Measurements from ENCODE around the gene CENPO. TPM values are rescaled to one million over a fixed set of nuclear protein-coding genes. Genes with fewer than 3 reads are reported as not detected.

Gene CENPO
- 7.0 and 63.0 TPM in 2 replicates for total RNA-seq

GRCh38 chr2:24792874-24793760 is at the start of gene CENPO, which contains the start of gene PTRHD1:
Gene CENPO, plus strand, starts transcription at chr2:24793425. Its CDS starts 495 bp downstream, at chr2:24793920.
Gene PTRHD1, minus strand, starts transcription at chr2:24793391. Its CDS starts 14 bp downstream, at chr2:24793377.

Other genes starting within 250 kb of the CENPO start
- 18.6 and 33.7 TPM in 2 replicates for gene PTRHD1, start within 50 bp of the CENPO start, total RNA-seq
- 57.6 and 60.0 TPM in 2 replicates for gene ADCY3, start 126.8 kb downstream of the CENPO start, total RNA-seq
- 4.7 and 7.7 TPM in 2 replicates for gene DNAJC27, start 178.5 kb downstream of the CENPO start, total RNA-seq
- gene EFR3B, start 248.7 kb downstream of the CENPO start, total RNA-seq: 0.44 and 0.57 TPM in 2 replicates

Data from placental pericyte (primary cell).